Superior temporal gyrus (tissue), 1 donor: ENCODE data around the gene ARHGAP6.
"Not testable (repeated sequence)": the region's sequence is repeated elsewhere in the genome, so short reads cannot be mapped to it uniquely, and the experiment has no call there.

ENCODE experiments used
- DNase-seq: peaks from one replicate; pipeline ENCODE4 v3.0.0-alpha.2; 2016; ENCODE audit errors: extremely low spot score

ARHGAP6 gene

DNA sequence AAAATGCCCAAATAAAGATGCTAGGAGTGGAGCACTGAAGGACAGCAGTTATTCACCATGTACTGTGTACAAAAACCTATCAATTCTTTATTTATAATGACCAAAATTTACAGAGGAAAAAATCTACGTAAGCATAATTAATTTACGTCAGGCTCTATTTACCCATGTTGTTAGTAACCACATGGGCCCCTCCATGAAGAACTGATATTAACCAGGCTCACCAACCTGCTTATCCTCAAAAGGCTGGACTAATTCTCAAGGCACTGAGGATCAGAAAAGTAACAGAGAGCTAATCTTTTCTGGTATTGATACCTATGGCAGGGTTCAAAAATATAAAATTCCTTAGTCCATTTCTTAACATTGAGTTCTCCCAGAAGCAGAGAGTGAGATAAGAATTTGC is 140.0 kb downstream of the ARHGAP6 start:
- no peak for DNase-seq

DNA sequence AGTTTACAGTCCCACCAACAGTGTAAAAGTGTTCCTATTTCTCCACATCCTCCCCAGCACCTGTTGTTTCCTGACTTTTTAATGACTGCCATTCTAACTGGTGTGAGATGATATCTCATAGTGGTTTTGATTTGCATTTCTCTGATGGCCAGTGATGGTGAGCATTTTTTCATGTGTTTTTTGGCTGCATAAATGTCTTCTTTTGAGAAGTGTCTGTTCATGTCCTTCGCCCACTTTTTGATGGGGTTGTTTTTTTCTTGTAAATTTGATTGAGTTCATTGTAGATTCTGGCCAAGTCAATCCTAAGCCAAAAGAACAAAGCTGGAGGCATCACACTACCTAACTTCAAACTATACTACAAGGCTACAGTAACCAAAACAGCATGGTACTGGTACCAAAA is 146.5 kb downstream of the ARHGAP6 start:
- DNase-seq = not testable (repeated sequence)

DNA sequence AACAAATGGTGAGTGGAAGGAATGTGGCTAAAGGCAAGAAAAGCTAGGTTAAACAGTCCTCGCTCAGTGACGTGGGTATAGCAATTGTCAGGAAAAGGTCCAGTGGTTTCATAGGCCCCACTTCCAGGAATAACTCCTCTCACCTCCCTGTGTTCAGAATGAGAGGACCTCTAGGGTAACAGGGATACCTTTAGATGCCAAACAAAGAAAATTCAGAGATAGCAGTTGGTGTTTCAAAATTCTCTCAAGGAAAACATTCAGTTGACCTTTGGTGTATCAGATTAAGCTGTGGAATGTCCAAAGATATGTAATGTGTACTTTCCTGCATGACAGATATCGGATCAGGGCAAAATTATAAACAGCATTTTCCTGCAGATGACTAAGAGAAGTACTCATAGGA is 155.9 kb downstream of the ARHGAP6 start:
- DNase-seq = no peak

DNA sequence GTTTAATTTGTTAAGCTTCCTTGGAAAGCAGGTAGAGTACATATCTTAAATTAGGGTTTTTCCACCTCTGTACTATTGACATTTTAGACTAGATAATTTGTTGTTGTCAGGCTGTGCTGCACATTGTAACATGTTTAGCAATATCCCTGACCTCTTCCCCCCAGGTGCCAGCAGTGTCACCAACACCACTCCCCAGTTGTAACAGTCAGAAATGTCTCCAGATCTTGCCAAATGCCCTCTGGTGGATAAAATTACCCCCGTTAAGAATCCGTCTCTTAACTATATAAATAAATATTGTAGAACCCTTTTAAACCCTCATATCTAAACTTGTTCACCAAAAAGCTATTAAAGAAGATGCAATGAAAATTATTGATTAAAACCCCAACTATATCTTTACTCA is 161.5 kb downstream of the ARHGAP6 start:
- DNase-seq = no peak

DNA sequence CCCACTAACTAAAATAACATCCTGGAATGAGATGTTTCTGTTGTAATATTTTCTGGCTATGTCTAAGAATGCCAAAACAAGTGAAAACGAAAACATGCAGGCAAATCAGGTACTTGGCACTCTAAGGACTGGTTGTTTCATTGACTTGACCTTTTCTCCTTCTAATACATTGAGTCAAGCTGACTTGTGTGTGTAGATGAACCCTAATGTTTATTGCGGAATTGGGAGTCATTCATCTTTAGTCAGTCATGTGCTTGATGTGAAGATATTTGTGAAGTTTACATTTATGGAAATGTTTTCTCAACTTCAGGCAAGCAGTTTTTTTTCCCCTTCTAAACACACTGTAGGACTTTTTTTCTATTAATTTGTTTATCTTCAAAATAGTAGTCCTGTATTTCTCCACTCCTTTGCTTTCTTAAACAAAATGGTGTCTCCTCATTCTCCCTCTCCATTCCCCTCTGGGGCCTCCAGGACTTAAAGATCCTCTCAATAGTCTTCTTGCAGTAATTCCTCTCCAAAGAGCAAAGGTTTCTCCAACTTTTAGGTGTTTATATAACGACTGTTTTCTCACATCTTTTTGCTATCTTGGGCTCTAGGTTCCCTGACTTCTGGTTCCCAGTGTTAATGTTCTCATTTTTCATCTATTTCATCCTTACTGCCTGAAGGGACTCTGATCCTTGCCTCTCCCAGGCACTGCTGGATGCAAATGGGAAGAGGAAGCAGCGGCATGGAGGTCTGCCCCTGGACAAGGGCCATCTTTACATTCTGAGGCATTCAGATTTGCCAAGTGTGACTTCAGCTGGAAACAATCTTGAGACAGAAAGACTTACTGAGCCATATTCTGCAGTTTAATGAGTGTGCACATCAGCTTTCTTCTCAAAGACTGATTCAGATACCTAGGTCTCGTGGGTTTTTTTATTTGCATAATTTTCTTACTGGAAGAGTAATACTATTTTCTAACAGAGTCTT is 166.4 kb downstream of the ARHGAP6 start:
- DNase-seq = no peak

DNA sequence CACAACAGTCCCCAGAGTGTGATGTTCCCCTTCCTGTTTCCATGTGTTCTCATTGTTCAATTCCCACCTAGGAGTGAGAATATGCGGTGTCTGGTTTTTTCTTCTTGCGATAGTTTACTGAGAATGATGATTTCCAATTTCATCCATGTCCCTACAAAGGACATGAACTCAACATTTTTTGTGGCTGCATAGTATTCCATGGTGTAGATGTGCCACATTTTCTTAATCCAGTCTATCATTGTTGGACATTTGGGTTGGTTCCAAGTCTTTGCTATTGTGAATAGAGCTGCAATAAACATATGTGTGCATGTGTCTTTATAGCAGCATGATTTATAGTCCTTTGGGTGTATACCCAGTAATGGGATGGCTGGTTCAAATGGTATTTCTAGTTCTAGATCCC is 174.3 kb downstream of the ARHGAP6 start:
- DNase-seq = not testable (repeated sequence)

DNA sequence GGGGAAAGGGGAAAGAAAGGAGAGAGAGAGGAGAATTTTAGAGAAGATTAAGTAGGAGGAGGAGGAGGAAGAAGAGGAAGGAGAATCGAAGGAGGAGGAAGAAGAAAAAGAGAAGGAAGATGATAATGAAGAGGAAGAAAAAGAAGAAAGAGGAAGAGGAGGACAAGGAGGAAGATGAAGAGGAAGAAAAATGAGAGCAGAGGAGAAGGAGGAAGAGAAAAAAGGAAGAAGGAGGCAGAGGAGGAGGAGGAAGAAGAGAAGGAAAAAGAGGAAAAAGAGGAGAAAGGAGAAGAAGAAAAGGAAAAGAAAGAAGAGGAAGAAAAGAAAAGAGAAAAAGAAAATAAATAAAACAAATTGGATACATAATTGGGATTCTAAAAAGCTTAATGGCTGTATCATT is 181.4 kb downstream of the ARHGAP6 start:
- no peak for DNase-seq

DNA sequence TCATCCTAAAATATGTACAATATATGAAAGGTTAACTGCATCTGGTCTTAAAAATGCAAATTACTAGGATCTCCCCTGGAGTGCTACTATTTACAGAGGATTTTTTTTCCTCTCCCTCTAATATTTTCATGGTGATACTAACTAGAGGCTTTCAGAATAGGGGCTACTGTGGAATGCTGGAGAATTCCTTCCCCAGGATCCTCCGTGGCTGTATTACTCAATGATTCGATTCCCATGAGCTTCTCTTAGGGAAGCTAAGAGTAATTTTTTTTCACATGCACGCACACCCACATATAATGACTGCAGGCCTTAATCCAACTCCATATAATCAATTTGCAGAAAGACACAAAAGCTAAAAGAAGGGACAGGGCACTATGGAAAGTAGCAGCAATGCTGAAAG is 184.7 kb downstream of the ARHGAP6 start:
- no peak for DNase-seq

DNA sequence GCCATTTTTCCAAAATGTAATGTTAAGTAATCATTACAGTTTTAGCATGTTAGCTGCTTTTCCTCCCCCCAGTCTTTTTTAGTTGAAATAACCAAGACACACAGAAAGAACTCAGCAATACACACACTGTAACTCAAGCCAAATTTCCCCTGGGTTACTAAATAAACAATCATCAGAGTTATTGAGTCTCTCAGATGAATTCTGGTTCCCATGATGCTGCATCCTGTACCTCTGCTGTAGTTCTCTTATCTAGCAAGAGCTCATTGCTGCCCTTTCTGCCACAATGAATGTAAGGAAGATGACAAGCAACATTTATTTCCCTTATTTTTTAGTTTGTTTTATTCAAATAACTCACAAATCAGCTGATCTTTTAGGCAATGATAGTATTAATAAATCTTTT is 185.1 kb downstream of the ARHGAP6 start:
- no peak for DNase-seq

DNA sequence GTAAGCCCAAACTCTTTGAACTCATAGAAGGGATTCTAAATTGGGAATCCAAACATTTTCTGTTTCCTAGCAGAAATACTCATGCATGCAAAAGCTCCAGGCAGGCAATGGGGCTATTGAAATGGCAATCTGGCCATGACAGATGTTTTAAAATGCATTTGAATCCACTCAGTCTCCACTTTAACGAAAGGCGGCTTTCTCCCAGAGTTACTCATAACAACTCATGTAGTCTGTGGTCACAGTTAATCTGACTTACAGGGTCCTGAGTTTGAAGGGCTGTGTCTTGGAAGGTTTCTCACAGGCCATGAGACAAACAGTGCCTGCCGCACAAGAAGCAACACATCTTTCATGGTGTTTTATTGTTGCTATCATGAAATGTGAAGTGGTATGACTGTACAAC is 186.8 kb downstream of the ARHGAP6 start:
- peak; percentile 5 for DNase-seq

DNA sequence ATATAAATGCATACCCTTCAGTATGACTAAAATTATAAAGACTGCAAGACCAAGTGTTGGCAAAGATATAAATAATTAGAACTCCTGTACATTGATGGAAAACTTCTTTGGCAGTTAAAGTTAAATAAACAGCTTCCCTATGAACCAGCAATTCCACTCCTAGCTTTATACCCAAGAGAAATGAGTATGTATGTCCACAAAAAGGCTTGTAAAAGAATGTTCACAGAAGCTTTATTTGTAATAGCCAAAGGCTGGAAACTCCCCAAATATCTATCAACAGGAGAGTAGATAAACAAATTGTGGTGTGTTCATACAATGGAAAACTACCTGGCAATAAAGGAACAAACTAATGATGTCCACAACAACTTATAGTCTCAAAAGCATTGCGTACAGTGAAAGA is 187.7 kb downstream of the ARHGAP6 start:
- no peak for DNase-seq

DNA sequence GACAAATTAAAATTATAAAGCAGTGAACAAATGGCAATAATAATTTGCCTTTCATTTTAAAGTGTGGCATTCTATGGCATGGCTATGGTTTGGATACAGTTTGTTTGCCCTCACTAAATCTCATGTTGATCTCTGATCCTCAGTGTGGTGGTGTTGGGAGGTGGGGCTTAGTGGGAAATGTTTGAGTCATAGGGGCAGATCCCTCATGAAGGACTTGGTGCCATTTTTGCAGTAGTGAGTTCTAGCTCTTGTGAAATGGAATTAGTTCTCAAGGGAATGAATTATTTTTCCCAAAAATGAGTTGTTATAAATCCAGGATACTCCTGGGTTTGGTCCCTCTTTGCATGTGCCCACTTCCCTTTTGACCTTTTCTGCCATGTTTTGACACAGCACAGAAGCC is 191.1 kb downstream of the ARHGAP6 start:
- DNase-seq = no peak

DNA sequence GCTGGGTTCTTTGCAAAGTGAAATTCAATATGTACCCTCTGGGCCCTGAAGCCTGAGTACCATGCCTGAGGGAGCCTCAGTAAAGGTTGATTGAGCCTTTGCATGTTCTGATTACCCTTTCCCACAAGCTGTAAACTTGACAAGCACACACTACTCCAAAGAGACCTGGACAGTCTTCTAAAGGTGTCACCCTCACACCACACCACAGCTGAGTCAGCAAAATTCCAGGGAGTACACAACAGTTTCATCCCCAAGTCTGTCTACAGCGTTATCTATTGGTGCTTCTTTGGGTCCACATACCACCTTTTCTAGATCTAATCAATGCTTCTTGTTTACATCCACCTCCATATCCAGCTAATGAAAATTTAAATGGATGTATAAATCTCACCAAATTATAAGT is 191.7 kb downstream of the ARHGAP6 start:
- no peak for DNase-seq

DNA sequence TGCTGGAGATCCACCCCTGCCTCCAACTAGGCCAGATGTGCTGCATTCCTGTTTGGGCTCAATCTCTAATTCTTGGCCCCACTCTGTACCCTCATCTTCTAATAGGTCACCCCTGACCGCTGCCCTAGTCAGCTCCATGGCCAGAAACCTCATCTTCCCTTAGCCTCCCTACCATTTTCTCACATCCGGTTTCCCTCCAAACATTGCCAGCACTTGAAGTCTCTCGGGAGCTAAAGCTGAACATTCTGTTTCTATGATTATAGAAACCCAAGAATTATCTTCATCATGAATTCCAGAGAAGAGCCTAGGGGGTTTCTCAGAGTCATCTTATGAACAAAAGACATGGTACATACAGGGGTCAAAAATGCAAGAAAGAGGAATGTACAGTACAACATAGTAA is 192.8 kb downstream of the ARHGAP6 start:
- DNase-seq = no peak

DNA sequence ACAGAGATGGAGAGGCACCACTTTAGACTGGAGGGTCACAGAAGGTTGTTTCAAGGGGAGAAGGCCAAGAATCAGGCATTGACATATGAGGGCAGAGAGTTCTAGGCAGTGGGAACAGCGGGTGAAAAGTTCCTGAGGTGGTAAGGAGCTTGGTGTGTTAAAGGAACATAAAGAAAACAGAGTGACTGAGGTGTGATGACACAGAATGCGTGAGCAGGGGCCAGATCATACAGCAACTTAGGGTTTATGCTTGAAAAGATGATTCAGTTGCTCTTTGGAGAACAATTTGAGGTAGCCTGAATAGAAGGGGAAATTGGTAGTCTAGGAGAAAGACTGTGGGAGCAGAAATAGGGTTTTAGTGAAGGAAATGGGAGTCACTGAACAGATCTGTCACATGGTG is 193.3 kb downstream of the ARHGAP6 start:
- no peak for DNase-seq

DNA sequence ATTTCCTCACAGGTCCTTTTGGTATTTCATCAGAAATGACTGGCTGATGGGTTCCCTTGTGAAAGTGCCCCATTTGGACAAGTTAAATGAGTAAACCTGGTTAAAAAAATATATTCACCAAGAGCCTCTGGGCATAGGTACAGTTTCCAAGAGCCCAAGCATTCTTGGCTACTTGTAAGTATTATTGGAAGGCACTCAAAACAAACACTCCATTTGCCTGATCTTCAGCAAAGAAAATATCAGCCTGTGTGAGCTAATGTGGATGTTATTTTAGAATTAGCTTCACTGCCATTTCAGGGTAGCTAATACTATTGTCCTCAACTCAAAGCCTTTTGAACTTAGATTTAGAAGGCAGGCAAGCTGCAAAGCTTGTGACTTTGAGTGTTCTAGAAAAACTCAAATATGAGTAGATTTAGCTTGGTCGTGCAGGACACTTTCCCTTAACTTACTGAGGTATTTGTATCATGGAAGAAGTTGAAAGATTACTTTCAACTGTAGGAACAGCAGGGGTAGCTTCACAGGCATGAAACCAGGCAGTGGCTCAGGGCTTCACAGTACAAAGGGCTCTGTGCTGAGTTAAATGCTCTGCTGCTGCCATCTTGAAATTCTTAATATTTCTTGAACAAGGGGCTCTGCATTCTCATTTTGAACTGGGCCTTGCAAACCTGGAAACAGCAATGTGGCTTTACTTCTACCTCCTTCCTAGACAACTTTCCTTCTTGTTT is 195.3 kb downstream of the ARHGAP6 start:
- DNase-seq = no peak

DNA sequence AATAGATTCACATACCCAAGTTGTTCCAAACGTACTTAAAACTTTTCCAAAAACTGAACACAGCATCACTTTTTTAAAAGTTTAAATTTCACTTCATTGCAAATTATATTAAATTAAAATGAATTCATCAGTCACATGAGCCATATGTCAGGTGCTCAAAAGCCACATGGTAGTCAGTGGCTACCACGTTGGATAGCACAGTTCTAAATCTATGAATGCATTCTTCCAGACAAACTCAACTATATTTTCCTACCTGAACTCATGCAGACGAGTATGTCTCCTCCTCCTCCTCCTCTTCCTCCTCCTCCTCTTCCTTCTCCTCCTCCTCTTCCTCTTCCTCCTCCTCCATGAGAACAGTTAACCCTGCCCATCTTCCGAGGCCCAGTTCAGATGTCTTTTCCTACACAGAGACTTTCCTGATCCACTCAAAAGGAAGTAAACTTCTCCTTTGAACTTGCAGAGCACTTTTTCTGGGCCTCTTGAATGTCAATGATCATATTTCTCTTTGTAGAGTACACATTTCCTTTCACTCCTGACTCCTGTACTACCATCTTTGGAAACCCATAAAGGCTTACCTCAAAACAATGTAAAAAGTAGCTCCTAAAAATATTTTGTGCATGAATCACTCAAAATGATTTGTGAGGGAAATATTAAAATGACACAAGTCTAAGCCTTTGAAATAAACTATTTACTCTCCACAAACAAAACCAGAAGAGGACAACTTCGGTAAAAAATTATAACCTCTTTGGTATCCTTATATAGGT is 199.9 kb downstream of the ARHGAP6 start:
- DNase-seq = no peak

DNA sequence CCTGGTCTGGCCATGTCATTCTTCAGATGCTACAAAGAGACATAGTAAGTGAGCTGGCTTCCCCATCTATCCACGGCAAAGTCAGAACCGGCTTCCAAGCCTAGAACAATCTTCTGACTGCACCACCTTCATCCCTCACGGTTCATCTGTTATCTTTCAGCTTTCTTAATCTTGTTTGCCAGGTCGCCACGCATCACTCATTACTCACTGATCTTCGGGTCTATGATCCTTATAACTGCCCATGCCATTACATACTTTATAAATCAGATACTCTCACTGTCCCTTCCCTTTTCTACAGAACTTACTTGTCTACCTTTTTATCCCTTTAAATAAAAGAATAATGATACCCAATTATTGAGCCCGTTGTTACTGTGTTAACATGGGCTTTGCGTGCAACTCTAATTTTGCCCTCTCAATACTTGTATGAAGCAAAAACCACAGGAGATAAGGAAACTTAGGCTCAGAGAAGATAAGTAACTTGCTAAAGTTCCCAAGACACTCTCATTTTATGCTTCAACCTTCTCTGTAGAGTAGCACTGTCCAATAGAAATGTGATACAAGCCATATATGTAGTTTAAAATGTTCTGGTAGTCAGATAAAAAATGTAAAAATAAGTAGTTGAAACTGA is 200.8 kb downstream of the ARHGAP6 start:
- DNase-seq = no peak

DNA sequence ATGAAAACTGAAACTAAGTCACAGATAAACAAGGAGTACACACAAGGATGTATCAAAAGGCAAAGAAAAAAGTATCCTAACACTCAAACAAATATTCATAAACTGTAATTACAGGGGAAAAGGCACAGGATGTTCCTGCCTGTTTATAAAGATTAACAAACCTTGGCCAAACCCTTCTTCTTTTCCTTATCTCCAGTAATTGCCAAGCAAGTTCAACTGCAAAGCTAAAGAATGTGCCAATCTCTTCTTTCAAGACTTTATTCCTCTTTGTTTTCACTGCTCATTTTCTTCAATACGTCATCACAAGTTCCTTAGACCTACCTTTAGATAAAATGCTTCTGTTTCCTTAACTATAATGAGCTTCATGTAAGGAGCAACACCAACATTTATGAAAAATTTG is 201.3 kb downstream of the ARHGAP6 start:
- no peak for DNase-seq

DNA sequence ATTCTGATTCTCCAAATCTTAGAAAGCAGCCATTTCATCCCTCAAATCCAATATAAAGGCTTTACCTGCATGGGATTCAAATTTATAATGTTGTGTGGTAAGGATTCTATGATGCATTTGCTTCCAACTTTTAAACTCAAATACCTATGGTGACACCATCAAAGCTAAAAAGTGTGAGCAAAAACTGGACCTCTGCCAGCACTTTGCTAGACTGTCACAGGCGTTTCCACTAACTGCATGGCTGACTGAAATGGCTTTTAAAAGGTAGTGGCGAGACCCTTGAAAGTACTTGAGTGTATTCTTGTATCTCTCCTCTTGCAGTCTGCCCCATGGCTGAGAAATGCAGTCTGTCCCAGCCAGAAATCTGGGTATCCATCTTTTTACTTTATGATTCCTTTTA is 203.1 kb downstream of the ARHGAP6 start:
- no peak for DNase-seq

DNA sequence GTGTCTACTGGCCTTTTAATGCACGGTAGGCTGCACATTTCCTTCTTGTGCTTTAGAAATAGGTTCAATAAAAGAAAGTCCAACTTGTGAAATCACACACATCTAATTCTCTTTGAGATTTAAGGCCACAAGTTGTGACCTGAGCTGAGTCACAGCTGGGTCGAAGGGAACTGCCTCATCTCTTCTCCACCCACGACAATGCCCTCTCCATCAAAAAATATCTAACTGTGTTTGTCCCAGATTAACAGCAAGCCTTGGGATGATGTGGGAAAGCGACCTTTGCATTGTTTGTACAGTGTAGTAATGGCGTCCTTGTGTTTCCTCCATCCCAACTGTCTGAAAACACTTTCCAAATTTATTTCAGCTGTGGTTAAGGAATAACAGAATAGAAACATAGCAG is 203.6 kb downstream of the ARHGAP6 start:
- DNase-seq = no peak
